HG03521 (cell line): ENCODE data around the gene RAB33B.

Source experiments
- ATAC-seq: cut with Tn5 transposase; IDR thresholded peaks from one replicate; pipeline ENCODE4 v1.9.1; 2021; ENCODE audit warnings: mild to moderate bottlenecking, moderate library complexity; ENCODE audit not compliant: unreplicated experiment

The RAB33B gene

DNA sequence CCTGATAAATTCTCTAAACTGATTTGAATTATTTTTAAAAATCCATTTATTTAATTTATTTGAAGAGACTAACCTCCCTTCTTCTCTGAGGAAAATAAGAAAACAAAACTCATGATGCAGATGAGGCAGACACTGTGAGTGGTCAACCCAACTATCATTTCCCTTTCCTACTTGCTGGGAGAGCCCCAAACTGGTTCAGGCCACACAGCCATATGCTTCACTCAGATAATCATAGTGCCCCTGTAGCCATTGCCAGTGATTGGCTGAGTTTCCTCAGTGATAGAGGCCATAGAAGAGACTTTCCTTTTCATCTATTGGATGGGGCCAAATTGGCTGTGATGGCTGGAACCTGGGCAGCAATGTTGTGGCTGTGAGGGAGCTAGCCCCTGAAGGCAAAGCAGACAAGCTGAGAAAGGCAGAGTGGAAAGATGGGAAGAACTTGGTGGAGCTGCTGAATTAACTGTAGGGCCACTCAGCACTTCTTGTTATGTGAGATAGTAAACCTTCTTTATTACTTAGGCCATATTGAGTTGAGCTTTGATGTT lies 49.8 kb downstream of the RAB33B start:
- ATAC-seq: no peak

DNA sequence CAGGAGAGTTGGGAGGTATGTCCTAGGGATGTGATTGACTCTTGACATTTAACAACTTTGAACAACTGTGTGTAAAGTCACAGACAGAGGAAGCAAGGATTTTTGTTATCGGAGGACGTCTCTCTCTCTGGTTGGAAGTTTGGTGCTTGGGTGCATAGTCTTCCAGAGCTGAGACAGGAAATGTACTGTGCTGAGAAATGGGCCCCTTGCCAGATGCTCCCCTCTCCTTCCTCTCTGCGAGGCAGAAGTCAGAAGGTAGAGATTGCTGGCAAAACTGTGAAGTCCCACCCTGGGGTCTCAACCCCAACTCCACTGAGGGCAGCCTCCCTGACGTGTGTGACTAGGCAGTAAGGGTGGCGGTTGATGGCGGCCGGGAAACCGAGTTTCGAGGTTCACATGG lies 52.9 kb downstream of the RAB33B start:
- ATAC-seq: no peak

DNA sequence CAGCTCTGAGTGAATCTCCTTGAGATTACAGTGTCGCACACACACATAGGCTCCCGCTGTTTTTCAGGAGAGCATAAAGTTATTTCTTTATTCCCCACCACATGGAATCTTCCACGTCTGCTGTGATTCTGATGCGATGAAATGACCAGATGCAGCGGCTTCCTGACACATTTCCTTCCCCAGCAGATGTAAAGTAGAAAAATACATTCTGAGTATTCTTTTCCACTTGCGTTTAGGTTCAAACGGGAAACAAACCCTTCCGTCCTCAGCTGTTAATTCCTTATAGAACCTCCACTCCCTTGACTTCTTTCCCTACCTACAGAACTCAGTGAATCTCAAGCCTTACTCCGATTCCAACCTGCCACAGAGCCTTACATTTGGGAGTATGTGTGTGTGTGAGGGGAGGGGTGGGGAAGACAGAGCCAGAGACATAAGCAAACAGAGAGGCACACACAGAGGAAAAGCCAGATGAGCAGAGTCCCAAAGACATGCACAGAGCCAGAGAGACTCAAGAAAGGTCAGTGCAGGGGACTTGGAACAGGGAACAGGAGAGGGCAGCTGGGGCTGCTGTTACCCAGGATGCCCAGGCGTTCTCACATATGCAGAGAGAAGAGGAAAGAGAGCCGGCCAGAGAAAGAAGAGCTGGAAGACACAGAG lies 54.8 kb downstream of the RAB33B start:
- ATAC-seq: no peak

DNA sequence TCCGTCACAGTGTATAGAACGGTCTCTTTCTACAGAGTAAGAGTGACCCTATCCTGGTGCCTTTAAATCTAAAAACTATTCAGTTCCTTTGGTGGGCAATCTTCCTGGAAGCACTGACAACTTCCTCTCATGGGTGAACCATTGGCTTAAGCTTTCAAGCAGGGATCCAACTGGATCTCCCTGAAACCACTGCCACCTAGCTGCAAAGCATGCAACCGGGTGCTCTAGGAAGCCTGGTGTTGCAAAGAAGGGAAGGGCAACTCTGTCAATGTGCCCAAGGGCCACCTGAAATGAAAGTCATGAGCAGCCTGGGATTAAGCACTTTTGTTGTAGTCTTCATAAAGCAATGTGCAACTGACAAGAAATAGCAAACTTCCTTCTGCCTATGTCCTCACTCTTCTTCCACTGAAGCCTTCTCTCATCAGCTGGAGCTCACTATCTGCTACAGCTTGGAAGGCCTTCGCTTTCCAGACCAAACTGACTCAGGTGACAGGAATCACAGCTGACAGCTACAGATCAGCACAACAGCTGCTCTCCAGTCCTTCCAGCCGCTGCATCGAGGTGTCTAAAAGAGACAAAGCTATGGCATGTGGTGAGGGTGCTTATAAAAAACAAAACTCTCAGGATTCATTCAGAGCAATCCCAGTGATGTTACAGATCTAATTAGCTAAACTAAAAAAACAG lies 55.9 kb downstream of the RAB33B start:
- no peak for ATAC-seq

DNA sequence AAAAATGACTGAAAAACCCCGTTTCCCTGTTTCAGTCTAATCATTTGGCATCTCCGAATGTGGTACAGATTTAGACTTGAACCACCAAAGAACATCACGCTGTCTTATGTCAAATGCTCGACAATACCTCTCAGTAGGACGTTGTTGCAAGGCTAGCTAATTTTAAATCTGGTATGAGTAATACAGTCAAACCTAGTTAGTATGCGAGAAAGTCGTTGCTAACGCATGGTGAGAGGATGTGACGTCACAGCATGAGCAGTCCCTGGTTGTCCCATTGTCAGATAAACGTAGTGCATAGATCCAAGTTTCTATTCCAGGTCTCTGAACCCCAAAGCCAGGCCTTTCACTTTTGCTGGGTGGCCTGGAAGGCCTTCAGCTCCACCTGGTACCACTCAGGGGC lies 57.4 kb downstream of the RAB33B start:
- no peak for ATAC-seq

DNA sequence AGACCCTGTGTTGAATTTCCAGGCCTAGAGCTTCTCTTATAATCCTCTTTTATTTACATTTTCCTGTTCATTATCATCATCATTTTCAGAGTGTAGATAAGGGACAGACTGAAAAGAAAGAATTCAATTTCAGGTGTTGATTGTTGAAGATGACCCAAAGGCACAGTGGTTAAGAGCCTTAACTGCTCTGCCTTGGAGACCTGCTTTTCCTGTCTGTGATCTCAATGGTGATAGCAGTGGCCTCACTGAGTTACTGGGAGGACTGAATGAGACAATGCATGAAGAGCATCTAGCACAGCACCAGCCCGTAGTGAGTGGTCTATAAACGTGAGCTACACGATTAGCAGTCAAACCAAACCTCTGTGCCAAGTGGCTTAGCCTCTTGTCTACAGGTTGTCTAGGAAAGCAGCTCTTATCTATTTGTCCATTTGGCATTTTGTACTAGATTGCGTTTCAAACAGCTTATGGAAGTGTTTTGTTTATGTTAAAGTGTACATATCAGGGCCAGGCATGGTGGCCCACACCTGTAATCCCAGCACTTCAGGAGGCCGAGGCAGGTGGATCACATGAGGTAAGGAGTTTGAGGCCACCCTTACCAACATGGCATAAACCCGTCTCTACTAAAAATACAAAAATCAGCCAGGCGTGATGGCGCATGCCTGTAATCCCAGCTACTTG lies 60.6 kb downstream of the RAB33B start:
- ATAC-seq: no peak

DNA sequence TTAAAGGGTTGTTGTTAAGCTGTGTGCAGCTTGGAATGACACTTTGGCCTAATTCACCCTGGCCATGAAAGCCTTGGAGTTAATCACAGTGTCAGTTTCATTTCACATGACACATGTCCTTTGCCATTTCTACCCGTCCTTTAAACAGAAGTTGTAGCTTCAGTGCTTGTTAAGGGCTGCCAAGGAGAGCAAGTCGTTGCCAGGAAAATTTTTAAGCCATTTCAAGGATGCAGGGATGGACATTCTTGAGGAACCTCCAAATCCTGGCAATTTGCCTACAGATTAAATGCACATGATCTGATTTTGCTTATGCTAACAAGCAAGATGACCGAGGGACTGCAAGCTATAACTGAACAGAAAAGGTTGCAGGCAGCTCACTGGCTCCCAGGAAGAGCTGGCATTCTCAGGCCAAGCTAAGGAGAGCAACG lies 61.6 kb downstream of the RAB33B start:
- no peak for ATAC-seq

DNA sequence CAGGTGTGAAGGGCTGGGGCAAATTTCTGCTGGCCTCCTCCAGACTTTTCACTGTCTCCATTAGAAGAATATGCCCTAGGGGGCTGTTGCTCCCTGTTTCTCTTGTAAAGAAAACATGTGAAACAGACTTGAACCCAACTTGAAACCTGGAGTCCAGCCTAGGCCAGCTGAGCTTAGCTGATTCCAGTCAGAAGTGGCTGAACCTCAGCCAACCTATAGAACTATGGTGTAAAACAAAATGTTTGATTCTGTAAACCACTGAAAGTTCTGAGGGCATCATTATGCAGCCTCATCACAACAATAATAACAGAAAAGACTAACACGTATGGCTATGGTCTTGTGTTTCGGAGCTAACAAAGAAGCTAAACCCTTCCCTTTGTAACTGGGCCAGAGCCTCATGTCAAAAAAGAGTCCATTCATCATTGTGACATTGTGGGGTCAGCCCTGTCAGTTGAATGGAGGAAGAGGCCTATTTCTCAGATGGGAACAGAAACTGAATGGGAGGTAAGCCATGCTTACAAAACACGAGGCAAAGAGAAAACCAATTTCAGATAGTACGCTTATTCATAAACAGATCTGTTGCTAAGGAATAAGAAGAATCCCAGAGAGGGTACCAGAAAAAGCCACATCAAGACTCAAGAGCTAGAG lies 68.0 kb downstream of the RAB33B start:
- ATAC-seq: peak; percentile 40

DNA sequence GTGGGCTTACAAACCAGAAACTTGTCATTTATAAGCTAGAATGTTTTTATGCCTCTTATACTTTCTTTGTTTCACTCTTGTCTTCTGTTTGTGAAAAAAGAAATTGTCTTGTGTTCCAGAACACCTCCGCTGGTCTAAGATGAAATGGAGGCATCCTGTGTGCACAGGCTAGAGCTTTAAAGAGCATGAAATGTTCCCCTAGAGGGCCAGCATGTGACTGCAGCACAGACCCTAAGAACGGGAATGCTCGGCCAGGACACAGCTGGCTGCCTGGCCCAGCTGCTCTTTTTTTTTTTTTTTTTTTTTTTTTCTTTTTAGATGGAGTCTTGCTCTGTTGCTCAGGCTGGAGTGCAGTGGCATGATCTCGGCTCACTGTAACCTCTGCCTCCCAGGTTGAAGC lies 68.5 kb downstream of the RAB33B start:
- peak; percentile 15 for ATAC-seq

DNA sequence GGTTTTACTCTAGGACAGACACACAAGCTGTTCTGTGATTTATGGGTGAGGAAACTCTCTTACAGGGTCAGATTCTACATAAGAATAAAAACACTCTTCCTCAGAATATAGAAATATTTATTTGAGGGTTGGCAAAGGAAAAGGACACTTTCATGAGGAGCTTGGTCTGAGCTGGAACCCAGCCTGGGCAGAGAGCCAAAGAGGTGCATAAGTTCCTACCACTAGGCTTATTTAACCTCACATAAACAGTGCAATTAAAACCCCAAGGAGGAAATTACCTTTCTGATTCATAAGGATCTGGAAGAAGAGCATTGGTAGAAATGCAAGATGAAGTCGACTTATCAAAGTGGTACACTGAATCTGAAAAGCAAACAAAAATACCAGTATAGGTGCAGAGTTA lies 69.2 kb downstream of the RAB33B start:
- no peak for ATAC-seq

DNA sequence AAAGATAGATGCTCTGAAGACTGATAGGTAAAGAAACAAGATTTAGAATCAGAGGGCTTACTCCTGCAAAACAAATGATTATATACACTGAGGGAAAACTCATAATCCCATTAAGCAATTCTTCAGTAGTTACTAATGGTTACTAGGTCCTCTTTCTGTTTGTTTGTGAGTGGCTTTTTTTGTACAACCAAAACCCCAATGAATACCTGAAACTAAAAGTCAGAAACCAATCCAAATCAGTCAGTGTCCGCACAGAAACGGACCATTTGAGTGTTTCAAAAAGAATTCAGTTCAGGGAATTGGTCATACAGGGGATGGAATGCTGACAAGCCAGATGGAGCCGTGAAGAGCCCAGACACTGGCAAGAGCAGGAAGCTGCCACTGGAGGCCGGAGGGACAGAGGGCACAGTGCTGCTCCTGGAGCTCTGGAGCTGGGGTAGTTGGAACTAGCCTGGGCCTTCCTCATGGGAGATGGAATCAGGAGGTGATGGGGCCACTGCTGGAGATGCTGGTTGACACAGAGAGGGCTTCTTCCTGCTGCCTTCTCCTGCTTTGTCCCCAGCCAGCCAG lies 70.2 kb downstream of the RAB33B start:
- peak; percentile 29 for ATAC-seq

DNA sequence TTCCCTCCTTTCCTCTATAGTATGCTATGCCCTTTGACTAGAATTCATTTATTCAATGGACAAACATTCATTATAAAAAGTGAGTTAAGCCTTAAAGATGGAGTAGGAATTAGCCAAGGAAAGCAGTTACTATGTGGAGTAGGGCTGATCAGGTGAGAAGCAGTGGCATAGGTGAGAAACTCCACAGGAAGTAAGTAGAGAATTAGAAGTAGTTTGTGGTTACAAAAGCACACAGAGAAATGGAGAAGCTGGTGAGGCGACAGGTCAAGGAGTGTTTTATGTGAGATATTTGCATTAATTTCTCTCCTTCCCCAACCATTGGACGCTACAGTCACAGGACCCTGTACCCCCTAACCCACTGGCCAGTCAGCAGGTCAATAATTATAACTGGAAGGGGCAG lies 71.5 kb downstream of the RAB33B start:
- no peak for ATAC-seq
